GM18520 (cell line): ENCODE data around the gene PYCARD.
"Not testable (repeated sequence)": the region's sequence is repeated elsewhere in the genome, so short reads cannot be mapped to it uniquely, and the experiment has no call there.

ENCODE experiments used
- ATAC-seq: cut with Tn5 transposase; IDR thresholded peaks from one replicate; pipeline ENCODE4 v1.9.1; 2021; ENCODE audit not compliant: unreplicated experiment

Gene PYCARD

DNA sequence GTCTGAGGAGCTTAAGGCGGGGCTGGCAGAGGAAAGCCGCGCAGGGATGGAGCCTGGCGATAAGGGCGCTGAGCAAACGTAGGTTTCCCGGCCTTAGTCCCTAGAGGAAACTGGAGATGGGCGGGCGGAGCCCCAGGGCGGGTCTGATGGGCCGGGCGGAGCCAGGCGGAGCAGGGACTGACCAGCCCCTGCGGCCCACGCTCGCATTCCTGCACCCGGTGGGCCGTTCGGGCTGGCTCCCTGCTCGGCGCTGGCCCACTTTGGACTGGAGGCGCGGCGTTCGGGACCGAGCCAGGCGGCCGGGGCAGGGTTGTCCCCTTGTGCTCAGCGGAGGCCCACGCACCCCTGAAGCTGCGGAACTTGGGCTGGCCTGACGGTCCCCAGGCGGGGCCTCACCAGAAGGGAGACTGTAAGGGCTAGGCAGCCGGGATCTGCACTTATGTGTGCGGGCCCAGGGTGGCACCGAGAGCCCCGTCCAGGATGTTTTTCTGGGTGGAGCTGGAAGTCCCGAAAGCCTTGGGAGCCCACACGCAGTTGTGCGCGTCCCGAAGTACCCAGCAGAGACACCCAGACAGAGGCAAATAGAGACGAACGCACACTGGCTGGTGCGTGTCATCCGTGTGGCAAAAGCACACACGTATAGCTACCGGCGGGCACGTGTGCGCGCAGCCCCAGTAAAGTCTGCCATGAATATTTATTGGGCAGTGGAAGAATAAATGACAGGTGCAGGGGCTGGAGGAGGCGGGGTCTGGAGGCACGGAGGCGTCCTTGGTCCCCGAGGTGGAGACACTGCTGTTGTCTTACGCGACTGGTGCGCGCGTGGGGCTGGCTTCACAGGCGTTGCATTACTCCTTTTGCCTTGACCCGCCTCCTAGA lies 13.0 kb upstream of the PYCARD start:
- no peak for ATAC-seq

DNA sequence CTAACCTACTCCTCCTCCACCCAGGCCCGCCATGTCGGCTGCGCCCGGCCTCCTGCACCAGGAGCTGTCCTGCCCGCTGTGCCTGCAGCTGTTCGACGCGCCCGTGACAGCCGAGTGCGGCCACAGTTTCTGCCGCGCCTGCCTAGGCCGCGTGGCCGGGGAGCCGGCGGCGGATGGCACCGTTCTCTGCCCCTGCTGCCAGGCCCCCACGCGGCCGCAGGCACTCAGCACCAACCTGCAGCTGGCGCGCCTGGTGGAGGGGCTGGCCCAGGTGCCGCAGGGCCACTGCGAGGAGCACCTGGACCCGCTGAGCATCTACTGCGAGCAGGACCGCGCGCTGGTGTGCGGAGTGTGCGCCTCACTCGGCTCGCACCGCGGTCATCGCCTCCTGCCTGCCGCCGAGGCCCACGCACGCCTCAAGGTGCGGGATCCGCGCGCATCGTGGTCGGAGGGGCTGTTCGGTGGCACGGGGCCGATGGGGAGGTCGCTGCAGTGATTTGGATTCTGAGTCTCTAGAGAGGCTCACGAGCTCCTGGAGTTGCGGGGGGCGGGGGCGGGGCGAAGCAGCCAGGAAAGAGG lies 12.2 kb upstream of the PYCARD start:
- ATAC-seq: no peak

DNA sequence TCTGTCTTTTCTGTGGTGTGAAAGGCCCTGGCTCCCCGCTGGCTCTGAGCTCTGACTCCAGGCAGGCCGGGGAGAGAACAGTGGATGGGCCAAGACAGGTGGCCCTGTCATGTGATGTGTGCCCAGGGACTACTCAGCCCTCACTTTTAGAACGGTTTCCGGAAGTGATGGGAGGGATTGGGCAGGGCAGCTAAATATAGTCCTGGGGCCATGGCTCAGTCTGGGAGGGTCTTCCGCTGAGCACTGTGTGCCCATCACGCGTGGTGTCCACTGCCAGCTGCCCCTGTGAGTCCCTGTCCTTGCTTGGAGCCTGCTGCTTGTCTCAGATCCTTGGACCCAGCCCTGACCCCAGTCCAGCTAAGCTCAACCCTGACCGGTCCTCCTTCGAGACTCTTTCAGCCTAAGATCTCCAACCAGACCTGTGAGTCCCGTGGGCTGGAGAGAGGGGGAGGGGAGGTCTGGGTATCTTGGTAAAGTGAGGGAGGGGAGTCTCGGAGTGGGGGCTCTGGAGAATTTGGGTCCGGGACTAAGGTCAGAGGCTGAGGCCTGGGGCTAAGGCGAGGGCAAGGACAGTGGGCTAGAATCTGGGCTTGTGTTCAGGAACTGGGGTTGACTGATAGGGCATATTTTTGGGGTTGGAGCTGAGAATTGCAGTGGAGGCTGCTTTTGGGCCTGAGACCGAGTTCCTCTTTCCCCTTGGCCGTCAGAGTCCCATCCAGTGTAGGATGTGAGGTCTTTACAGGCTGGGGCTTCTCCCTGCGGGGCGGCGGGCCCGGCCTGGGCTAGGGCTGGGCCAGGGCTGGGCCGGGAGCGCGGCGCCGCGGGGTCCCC lies 11.5 kb upstream of the PYCARD start, which contains the start of gene TRIM72:
Gene TRIM72 (plus strand): TSS at position 243 of the 831 bp plus-strand sequence. CDS start 620 bp downstream, outside the sequence.
- ATAC-seq: no peak

- no peak for ATAC-seq
These were observed 10.8 kb upstream of the PYCARD start for GRCh38 chr16:31213342-31213741.

DNA sequence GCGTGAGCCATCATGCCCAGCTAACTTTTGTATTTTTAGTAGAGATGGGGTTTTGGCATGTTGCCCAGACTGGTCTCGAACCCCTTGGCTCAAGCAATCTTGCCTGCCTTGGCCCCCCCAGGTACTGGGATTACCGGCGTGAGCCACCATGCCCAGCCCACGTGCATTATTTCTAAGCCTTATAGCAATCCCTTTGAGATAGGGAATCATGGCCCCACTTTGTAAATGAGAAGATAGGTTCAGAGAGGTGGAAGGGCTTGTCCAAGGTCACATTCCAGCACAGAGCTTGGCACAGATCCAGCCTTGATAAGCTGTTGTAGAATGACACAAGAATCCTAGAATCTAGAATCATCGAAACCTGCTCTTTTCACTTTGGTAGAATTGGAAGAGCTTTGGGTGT lies 4.2 kb upstream of the PYCARD start:
- no peak for ATAC-seq

- no peak for ATAC-seq
These were observed 2.5 kb upstream of the PYCARD start for GRCh38 chr16:31204871-31205666.

DNA sequence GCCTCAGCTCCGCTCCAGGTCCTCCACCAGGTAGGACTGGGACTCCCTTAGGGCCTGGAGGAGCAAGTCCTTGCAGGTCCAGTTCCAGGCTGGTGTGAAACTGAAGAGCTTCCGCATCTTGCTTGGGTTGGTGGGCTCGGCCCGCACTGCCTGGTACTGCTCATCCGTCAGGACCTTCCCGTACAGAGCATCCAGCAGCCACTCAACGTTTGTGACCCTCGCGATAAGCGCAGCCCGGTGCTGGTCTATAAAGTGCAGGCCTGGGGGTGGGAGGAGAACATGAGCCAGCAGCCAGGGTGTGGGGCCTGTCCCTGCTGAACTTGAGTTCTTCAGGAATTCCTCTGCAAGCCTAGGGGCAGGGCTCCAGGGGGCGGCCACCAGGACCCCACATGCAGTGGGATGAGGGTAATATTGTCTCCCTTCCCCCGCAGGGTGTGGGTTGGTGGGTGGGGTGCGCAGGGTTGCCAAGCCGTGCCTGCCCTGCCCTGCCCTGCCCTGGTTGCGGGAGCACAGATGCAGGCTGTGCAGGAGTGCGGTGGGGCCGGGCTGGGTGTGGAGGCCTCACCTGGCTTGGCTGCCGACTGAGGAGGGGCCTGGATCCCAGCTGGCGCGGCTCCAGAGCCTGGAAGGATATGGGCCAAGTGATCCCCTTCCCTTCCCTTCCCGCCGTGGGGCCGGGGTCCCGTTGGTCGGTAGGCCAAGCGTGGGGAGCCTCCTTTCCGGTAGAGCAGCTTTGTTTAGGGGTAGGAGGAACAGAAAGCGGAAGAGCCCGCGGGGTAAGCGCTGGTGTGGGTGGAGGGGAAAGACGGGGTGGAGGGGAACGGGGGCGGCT lies 762 bp downstream of the PYCARD start:
- no peak for ATAC-seq

DNA sequence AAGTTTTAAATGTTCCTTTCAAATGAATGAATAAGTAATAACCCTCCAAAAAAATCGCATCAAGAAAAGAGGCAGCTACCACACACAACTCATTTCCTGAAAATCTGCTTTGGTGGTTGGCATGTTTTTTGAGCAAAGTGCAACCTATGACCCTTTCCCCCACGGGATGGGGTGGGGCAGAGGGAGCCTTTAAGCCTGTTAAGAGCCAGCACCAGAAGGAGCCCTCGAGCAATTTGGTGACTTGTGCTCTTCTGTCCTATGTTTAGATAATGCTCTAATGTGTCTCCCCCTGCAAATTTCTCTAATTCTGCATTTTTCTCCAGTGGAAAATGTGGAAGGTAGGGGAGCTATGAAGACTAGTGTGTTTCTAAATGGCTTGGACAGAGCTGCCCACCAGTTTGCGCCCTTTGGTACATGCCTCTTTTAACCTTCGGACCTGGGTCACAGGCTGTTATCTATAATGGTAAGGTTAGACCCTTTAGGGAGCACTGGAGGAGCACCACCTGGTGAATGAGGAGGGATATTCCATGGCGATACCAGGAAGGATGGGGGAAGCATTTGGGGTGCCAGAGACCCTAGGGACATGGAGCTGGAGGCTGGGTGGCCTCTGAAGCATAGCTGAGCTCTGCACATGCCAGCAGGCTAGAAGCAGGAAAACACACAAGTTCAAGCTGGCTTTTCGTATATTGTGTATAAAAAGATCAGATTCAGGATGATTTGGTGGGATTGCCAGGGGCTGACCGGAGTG lies 1.6 kb downstream of the PYCARD start:
- ATAC-seq: no peak

DNA sequence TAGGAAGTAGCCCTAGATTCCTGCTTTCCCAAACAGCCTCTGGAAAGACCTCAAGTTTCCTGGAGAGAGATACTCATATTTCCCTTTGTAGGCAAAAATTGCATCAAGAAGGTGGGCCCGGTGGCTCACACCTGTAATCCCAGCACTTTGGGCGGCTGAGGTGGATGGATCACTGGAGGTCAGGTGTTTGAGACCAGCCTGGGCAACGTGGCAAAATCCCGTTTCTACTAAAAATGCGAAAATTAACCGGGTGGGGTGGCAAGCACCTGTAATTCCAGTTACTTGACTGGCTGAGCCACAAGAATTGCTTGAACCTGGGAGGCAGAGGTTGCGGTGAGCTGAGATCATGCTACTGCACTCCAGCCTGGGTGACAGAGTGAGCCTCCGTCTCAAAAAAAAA lies 2.4 kb downstream of the PYCARD start:
- ATAC-seq: not testable (repeated sequence)

- ATAC-seq: no peak
These were observed 3.0 kb downstream of the PYCARD start for GRCh38 chr16:31199430-31200041.

GRCh38 chr16:31198207-31198882 lies 4.2 kb downstream of the PYCARD start:
- ATAC-seq: no peak

DNA sequence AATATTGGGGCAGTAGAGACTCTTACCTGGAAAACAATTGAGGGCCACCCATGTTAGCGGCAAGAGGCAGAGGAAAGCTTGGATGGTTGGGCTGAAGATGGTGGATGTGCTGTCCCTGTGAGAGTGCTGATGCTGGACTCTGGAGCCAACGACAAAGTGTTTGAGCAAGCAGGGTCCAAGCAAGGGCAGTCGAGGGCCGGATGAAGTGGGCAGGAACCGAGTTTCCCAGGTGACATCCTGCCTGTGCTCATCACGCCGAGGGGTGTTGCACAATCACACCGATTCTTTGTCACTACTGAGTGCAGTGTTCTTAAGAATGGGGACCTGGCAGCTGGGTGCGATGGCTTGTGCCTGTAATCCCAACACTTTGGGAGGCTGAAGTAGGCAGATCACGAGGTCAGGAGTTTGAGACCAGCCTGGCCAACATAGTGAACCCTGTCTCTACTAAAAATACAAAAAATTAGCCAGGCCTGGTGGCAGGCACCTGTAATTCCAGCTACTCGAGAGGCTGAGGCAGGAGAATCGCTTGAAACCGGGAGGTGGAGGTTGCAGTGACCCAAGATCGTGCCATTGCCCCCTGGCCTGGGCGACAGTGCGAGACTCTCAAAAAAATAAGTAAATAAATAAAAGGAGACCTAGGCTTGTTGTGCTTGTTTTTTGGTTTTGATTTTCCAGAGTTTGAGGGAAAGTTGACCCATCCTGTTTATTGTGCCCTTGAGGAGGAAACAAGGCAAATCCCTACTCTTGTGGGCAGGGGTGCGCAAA lies 6.1 kb downstream of the PYCARD start:
- no peak for ATAC-seq

- ATAC-seq: not testable (repeated sequence)
These were observed 6.7 kb downstream of the PYCARD start for GRCh38 chr16:31195861-31196260.

DNA sequence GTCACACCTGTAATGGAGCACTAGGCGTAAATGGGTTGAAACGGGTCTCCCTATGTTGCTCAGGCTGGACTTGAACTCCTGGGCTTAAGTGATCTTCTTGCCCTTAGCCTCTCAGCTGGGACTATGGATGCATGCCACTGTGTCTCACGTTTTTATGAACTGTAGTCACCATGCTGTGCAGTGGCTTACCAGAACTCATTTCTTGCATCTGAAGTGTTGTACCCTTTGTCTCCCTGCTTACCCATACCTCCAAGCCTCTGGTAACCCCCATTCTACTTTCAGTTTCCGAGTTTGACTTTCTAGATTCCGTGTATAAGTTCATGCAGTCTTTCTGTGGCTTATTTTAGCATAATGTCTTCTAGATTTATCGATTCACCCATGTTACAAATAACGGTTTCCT lies 7.7 kb downstream of the PYCARD start:
- ATAC-seq: no peak

DNA sequence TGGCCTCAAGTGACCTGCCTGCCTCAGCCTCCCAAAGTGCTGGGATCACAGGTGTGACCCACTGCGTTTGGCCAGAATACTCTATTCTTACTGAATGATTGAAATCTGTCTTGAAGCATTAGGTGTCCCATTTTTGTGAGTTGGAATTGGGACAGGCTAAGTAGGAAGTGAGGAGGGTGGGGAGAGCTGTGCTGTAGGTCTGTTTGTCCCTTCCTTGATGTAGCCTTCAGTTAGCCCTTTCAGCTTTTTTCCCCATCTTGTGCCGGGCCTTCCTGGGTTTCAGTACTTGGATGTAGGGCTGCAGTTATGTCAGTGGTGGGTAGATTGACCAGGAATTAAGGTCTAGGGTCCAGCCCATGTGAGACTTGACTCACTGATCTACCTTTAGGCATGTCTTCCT lies 8.7 kb downstream of the PYCARD start:
- ATAC-seq: no peak

DNA sequence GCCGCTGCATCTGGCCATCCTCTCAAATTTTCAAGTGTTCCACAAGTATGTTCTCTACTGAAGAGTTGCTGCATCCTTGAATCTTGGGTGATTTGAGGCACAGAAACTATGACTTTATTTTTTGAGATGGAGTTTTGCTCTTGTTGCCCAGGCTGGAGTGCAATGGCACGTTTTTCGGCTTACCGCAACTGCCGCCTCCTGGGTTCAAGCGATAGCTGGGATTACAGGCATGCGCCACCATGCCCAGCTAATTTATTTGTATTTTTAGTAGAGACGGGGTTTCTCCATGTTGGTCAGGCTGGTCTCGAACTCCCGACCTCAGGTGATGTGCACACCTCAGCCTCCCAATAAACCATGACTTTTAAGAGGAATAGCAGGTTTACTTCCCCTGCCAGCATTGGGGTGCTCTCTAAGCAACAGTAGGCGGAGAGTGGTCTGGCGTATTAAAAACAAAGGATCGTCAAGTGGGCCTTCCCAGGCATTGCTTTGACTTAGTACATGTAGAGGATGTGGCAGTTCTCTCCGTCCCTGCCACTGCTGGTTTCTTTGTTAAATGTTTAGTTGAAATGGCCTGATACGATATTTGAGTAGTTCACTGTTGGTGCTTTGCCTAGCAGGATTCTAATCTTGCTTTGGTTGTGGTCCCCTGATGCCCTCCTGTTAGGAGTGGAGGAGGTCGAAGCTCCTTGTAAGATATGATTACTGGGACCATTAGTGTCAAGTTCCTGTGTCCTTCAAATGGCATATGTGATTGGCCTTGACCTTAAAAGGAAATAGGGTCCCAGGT lies 9.5 kb downstream of the PYCARD start:
- ATAC-seq: no peak
